Astrocyte (in vitro differentiated cells and primary cell): ENCODE data around the gene RNU6-1. TPM values are rescaled to one million over a fixed set of nuclear protein-coding genes. Genes with fewer than 3 reads are reported as not detected.
A peak's percentile ranks its signal among the peaks of the same experiment; 100 is the strongest.

Source experiments
- DNase-seq: peaks from one replicate; pipeline ENCODE4 v3.0.0-alpha.2; 2010; ENCODE audit warnings: low read depth
- FAIRE-seq: peaks from 2 replicates; lab custom pipeline; 2011; peaks lifted over from hg19 to GRCh38; lab: Jason Lieb, UNC
- H2AFZ ChIP-seq: 2 replicates; pipeline ENCODE4 v1.6.0; 2012; ENCODE audit warnings: low read depth, low read length, inconsistent platforms
- H3K27ac ChIP-seq: 2 replicates; pipeline ENCODE4 v1.5.1; 2011; ENCODE audit warnings: low read depth, low read length, inconsistent platforms
- H3K27me3 ChIP-seq: 2 replicates; pipeline ENCODE4 v1.6.0; 2011; ENCODE audit warnings: low read length, inconsistent platforms; ENCODE audit not compliant: insufficient read depth
- H3K36me3 ChIP-seq: 2 replicates; pipeline ENCODE4 v1.5.1; 2011; ENCODE audit warnings: low read length, inconsistent platforms; ENCODE audit not compliant: insufficient read depth
- H3K4me1 ChIP-seq: 2 replicates; pipeline ENCODE4 v1.5.1; 2011; ENCODE audit warnings: low read length, inconsistent platforms; ENCODE audit not compliant: insufficient read depth
- H3K4me2 ChIP-seq: 2 replicates; pipeline ENCODE4 v1.6.0; 2012; ENCODE audit warnings: low read length, inconsistent platforms
- H3K4me3 ChIP-seq: 2 replicates; pipeline ENCODE4 v1.5.1; 2011; ENCODE audit warnings: low read depth, mild to moderate bottlenecking, low read length, inconsistent platforms; ENCODE audit not compliant: insufficient read depth
- H3K79me2 ChIP-seq: 2 replicates; pipeline ENCODE4 v1.6.0; 2012; ENCODE audit warnings: mild to moderate bottlenecking, low read length, inconsistent platforms; ENCODE audit not compliant: insufficient read depth
- H3K9ac ChIP-seq: 2 replicates; pipeline ENCODE4 v1.6.0; 2012; ENCODE audit warnings: mild to moderate bottlenecking, low read length, inconsistent platforms
- H3K9me3 ChIP-seq: 2 replicates; pipeline ENCODE4 v1.5.1; 2012; ENCODE audit warnings: low read depth, mild to moderate bottlenecking, low read length, inconsistent platforms; ENCODE audit not compliant: insufficient read depth
- H4K20me1 ChIP-seq: 2 replicates; pipeline ENCODE4 v1.6.0; 2012; ENCODE audit warnings: low read length, inconsistent platforms; ENCODE audit not compliant: insufficient read depth
- H3K27ac Mint-ChIP-seq: one replicate; pipeline ENCODE4 v1.8.0; 2021; ENCODE audit warnings: mild to moderate bottlenecking, mixed read lengths; ENCODE audit not compliant: unreplicated experiment
- H3K27me3 Mint-ChIP-seq: one replicate; pipeline ENCODE4 v1.8.0; 2021; ENCODE audit warnings: low read depth, mixed read lengths; ENCODE audit not compliant: unreplicated experiment
- H3K36me3 Mint-ChIP-seq: one replicate; pipeline ENCODE4 v1.8.0; 2021; ENCODE audit warnings: low read depth, mixed read lengths; ENCODE audit not compliant: unreplicated experiment
- H3K4me1 Mint-ChIP-seq: one replicate; pipeline ENCODE4 v1.8.0; 2021; ENCODE audit warnings: low read depth, mixed read lengths; ENCODE audit not compliant: unreplicated experiment
- H3K4me3 Mint-ChIP-seq: one replicate; pipeline ENCODE4 v1.8.0; 2021; ENCODE audit warnings: mild to moderate bottlenecking, moderate library complexity, mixed read lengths; ENCODE audit not compliant: unreplicated experiment
- H3K9me3 Mint-ChIP-seq: one replicate; pipeline ENCODE4 v1.8.0; 2021; ENCODE audit warnings: mild to moderate bottlenecking, mixed read lengths; ENCODE audit not compliant: unreplicated experiment
- CTCF ChIP-seq: IDR thresholded peaks from 2 replicates; pipeline ENCODE4 v1.5.1; 2011; ENCODE audit warnings: low read depth, mild to moderate bottlenecking, inconsistent platforms, low read length, moderate library complexity; ENCODE audit not compliant: insufficient read depth
- EZH2 ChIP-seq: IDR thresholded peaks from 2 replicates; pipeline ENCODE4 v1.6.1; 2012; ENCODE audit warnings: mild to moderate bottlenecking, low read length, inconsistent platforms; ENCODE audit not compliant: insufficient read depth
- total RNA-seq: library from RNA; stranded (reverse); gene quantifications from 2 replicates; pipeline ENCODE4 v1.2.1, GENCODE V29; 2021

Gene RNU6-1
- total RNA-seq, 1 donor from 2014 or later, result not detected

GRCh38 chr15:67828278-67828968 is 11.4 kb downstream of the RNU6-1 start:
- TF ChIP-seq CTCF (no peak), EZH2 (peak; percentile 88)
- no peak overlapping the region for H3K9ac ChIP-seq
- H3K79me2 ChIP-seq, result no peaks in the 10 kb centered on the region
- H3K27ac ChIP-seq, result no peak overlapping the region
- FAIRE-seq (no peak), DNase-seq (no peak)
- H3K4me1 Mint-ChIP-seq, result peaks cover 2% of the 10 kb centered on the region
- H3K9me3 Mint-ChIP-seq, result peaks cover 25% of the 10 kb centered on the region
- no peak overlapping the region for H3K27ac Mint-ChIP-seq
- peaks cover 19% of the 10 kb centered on the region for H4K20me1 ChIP-seq
- no peak overlapping the region for H3K4me3 Mint-ChIP-seq
- peak overlapping the region; percentile 19 for H3K4me2 ChIP-seq
- peaks cover 9% of the 10 kb centered on the region for H3K9me3 ChIP-seq
- H3K4me1 ChIP-seq, result peaks cover 16% of the 10 kb centered on the region
- no peak overlapping the region for H2AFZ ChIP-seq
- peaks cover 67% of the 10 kb centered on the region for H3K27me3 Mint-ChIP-seq
- H3K36me3 ChIP-seq, result no peaks in the 10 kb centered on the region
- peaks cover 81% of the 10 kb centered on the region for H3K27me3 ChIP-seq
- no peaks in the 10 kb centered on the region for H3K36me3 Mint-ChIP-seq
- H3K4me3 ChIP-seq, result no peak overlapping the region

GRCh38 chr15:67827562-67828277 is 12.1 kb downstream of the RNU6-1 start:
- peaks cover 62% of the 10 kb centered on the region for H3K27me3 Mint-ChIP-seq

More at GRCh38 chr15:67827562-67828277, 12.1 kb downstream of the RNU6-1 start:
- H3K9me3 Mint-ChIP-seq, result peaks cover 23% of the 10 kb centered on the region
- no peak for DNase-seq
- no peak for FAIRE-seq
- H3K4me1 Mint-ChIP-seq, result peaks cover 2% of the 10 kb centered on the region
- Histone ChIP-seq H3K36me3 (no peaks in the 10 kb centered on the region), H3K79me2 (no peaks in the 10 kb centered on the region), H3K27ac (no peak overlapping the region), H4K20me1 (peaks cover 19% of the 10 kb centered on the region), H3K4me2 (peak overlapping the region; percentile 19), H3K4me3 (no peak overlapping the region), H3K9me3 (peaks cover 9% of the 10 kb centered on the region), H3K4me1 (peaks cover 9% of the 10 kb centered on the region), H3K9ac (no peak overlapping the region), H3K27me3 (peaks cover 77% of the 10 kb centered on the region), H2AFZ (no peak overlapping the region)
- H3K36me3 Mint-ChIP-seq, result no peaks in the 10 kb centered on the region
- no peak for TF ChIP-seq CTCF
- TF ChIP-seq EZH2, result peak; percentile 55
- H3K4me3 Mint-ChIP-seq, result no peak overlapping the region
- no peak overlapping the region for H3K27ac Mint-ChIP-seq
